ENCODE data around the gene HIVEP3.

HIVEP3 gene

DNA sequence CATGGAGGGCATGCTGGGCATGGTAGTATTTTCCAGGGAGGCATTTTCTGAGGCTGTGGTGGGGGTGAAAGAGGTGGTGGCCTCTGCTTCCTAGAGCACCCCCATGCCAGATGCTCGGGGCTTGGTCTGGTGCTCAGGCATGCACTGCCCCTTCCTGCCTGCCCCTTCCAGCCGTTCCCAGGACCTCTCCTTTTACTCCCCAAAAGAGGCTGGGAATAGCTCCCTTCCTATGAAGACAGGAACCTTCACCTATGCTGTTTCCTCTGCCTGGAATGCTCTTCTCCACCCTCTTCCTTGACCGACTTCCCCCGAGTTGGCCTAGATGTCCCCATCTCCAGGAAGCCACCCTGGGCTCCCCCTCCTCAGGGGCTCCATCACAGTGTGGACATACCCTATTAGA is 443.4 kb downstream of the HIVEP3 start:
- DNase-seq (ENCODE audit: low read depth): no peak
- no peak overlapping the region for H3K4me3 ChIP-seq (ENCODE audit: low read length)
- no peak for TF ChIP-seq CTCF (conservative IDR thresholded peaks at IDR 0.05; ENCODE audit: low read length)

DNA sequence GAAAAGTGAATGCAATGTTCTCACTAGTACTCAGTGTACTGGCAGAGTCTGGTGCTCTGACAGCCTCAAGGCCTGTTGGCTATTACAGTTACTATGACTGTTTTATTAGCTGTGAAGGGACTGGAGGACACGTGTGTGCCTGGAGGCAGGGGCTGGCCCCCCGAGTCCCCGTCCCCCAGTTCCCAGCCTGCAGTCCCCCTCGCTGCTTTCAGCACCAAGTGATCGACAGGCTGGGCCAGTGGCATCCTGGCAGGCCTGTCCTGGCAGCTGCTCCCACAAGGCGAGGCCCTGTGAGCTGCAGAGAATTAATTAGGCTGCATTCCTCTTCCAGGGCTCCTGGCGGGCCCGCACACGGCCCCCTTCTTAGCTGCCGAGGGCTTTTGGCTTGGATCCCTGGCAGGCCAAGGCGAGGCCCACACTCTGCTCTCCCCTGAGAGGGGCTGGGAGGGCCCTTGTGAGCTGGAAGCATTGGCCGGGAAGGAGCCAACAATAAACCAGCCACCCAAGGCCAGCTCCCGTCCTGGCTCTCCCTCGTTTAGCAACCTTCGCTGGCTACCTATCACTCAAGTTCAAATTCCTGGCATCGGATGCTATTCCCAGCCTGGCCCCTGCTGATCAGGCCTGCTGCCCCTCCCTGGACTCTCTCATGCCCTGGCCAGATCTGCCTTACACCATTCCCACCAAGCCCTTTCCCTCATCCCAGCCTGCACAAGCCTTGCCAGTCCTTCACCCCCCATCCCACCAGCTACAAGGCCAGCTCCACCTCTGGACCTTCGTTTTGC is 444.0 kb downstream of the HIVEP3 start:
- DNase-seq (ENCODE audit: low read depth): no peak
- TF ChIP-seq CTCF (conservative IDR thresholded peaks at IDR 0.05; ENCODE audit: low read length): no peak
- H3K4me3 ChIP-seq (ENCODE audit: low read length): no peak overlapping the region

DNA sequence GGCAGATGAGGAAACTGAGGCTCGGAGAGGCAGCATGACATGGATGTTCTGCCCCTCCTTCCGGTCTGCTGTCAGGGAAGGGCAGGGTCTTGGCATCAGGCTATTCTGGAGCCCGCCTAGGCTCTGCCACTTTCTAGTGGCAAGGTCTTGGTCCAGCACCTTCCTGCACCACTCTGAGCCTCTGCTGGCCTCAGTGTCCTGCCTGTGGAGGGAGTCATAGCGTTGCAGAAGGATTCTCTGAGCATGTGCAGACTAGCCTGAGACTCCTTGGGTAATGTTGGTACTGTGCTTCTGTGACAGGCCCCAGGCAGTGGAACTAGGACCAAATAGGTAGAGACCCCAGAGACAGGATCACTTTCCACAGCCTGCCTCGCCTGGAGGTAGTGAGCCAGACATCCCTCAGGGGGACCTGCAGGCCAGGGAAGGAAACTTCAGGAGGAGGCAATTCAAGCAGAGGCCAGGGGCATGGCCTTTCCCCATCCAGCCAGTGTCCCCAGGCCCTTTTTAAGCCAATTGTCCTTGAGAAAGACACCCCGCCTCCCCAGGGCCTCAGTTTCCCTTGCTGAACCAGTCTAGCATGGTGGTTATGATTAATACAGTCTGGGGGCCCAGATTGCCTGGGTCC is 444.9 kb downstream of the HIVEP3 start:
- no peak for TF ChIP-seq CTCF (conservative IDR thresholded peaks at IDR 0.05; ENCODE audit: low read length)
- DNase-seq (ENCODE audit: low read depth): no peak
- H3K4me3 ChIP-seq (ENCODE audit: low read length): no peak overlapping the region

DNA sequence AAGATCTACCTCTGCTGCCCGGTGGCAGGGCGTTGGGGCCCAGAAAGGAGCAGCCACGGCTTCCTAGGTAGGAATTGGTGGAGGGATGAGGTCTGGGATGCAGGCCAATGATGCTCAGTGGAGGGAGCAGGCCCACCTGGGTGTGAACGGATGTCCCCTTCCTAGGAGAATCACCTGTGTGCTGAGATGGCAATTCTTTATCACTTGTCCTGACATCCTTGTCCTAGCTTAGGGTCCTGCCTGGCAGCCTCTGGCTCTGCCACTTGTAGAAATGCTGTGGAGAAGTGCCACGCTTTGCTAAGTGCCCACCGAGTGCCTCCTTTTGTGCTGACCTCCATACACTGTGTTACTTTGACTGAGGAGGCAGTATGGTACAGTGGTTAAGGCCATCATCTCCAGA is 447.1 kb downstream of the HIVEP3 start:
- TF ChIP-seq CTCF (conservative IDR thresholded peaks at IDR 0.05; ENCODE audit: low read length): no peak
- no peak overlapping the region for H3K4me3 ChIP-seq (ENCODE audit: low read length)

GRCh38 chr1:41469706-41470105 is 449.0 kb downstream of the HIVEP3 start:
- no peak for DNase-seq (ENCODE audit: low read depth)
- TF ChIP-seq CTCF (conservative IDR thresholded peaks at IDR 0.05; ENCODE audit: low read length): no peak
- no peak overlapping the region for H3K4me3 ChIP-seq (ENCODE audit: low read length)

More for the DNA sequence above, 447.1 kb downstream of the HIVEP3 start:
- DNase-seq (ENCODE audit: low read depth): no peak

- no peak for DNase-seq (ENCODE audit: low read depth)
- TF ChIP-seq CTCF (conservative IDR thresholded peaks at IDR 0.05; ENCODE audit: low read length): no peak
- no peak overlapping the region for H3K4me3 ChIP-seq (ENCODE audit: low read length)
Observed at GRCh38 chr1:41468122-41468762, 450.5 kb downstream of the HIVEP3 start.

Measured in AG10803 (cell line).